Activated CD4-positive, alpha-beta T cell treated with anti-CD3 and anti-CD28 coated beads, Interleukin-2, amount 50 U/mL, for 24 hours (primary cell): ENCODE results near the gene PML.
"Not testable (repeated sequence)": the region's sequence is repeated elsewhere in the genome, so short reads cannot be mapped to it uniquely, and the experiment has no call there.

Experiments used
- DNase-seq, 2 donors: peaks; one replicate each; pipeline ENCODE4 v3.0.0-alpha.2; 2020; ENCODE audit warnings: low read depth in 1 of 2, low spot score in 1 of 2

PML gene

GRCh38 chr15:74038707-74039655 lies 44.5 kb downstream of the PML start:
- DNase-seq = no peak

DNA sequence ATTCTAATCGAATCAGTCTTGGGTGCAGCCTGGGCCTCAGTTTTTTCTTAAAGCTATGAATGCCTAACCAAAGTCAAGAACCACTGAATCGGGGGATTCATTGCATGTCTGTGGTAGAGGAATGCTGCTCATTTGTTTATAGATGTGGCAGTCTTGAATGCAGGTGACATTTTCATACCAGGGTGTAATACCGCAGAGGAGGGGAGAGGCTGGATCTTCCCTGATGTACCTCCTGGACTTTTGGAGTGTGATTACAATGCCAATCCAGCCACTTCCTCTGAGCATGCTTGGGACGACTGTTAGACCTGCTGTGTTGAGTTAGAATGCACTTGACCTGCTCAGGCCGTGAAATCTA lies 45.1 kb downstream of the PML start:
- DNase-seq = no peak

DNA sequence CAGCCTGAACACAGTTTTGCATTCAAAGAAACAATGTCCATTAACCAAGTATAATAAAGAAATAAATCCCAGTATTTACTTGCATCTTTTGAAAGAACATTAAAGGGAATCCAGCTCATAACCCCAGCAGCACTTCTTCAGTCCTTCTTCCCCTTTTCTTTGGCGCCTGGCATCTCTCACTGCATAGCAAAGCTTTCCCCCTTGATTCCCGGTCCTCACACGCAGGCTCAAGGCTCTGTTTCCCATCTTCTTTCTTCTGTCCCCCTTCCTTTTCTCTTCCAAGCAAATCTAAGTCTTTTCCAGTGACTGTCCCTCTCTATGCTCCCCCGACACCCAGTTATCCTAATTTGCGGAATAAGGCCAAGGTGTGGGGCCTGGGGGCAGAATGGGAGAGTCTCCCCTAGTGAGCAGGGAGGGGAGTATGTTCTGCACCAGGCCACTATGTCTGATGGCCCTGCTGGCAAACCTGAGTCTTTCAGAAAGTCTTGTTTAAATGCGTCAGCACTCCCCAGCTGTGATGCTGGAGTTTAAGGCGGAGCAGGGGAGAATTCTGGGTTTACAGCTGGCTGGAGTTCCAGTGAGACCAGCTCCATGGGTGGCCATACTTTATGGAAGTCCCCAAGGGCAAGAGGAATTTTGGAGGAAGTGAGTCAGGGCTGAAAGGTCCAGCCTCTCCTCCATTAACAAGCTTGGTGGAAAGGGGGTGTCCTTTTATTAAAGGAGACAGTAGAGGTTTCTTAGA lies 45.8 kb downstream of the PML start:
- DNase-seq = no peak

GRCh38 chr15:74041311-74041756 lies 46.8 kb downstream of the PML start:
- DNase-seq = no peak

- DNase-seq = no peak
Measured at GRCh38 chr15:74041777-74042435, 47.4 kb downstream of the PML start.

- DNase-seq = no peak
Measured at GRCh38 chr15:74042603-74043424, 48.3 kb downstream of the PML start.

- no peak for DNase-seq
Measured at GRCh38 chr15:74043425-74044266, 49.1 kb downstream of the PML start.

DNA sequence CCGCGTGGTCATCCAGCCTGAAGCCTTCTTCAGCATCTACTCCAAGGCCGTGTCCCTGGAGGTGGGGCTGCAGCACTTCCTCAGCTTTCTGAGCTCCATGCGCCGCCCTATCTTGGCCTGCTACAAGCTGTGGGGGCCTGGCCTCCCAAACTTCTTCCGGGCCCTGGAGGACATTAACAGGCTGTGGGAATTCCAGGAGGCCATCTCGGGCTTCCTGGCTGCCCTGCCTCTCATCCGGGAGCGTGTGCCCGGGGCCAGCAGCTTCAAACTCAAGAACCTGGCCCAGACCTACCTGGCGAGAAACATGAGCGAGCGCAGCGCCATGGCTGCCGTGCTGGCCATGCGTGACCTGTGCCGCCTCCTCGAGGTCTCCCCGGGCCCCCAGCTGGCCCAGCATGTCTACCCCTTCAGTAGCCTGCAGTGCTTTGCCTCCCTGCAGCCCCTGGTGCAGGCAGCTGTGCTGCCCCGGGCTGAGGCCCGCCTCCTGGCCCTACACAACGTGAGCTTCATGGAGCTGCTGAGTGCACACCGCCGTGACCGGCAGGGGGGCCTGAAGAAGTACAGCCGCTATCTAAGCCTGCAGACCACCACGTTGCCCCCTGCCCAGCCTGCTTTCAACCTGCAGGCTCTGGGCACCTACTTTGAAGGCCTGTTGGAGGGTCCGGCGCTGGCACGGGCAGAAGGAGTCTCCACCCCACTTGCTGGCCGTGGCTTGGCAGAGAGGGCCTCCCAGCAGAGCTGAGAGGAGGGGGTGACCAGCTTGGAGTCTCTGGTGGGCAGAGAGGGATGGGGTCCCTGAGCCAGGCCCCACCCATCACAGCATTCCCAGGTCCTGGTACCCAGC lies 50.0 kb downstream of the PML start:
- DNase-seq = no peak

DNA sequence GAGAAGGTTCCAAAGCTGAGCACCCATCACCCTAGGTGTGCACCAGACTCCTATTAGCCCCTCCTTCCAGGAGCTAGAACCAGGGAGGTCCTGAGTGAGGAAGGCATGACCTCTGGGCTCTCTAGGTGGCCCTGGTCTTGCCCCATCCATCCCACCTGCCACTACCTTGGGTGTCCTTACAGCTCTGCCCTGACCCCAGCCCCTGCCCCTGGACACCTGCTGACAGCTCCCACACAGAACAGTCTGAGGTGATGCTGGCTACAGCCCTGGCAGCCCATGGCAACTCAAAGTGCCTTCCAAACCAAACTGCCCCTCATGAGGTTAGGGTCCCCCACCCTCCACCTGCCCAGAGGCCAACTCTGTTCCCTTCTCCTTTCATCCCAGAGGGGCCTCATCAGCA lies 50.7 kb downstream of the PML start:
- DNase-seq = no peak

GRCh38 chr15:74045636-74046274 lies 51.2 kb downstream of the PML start:
- DNase-seq = no peak

DNA sequence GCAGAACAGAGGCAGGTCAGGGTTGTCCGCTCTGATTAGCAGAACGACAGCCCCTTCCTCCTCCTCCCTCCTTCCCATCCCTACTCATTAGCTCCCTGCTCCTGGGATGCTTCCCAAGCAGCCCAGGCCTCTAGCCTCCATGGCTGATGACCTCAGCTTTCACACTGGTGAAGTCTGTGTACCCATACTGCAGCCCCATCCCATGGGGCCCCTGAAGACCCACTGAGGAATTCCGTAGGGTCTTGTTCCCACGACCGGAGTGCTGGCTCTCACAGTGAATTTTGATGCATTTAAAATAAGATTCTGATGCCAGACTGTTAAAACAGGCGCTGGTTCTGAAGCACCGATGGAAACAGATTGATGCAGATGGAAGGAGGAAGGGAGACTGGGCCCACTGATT lies 51.8 kb downstream of the PML start:
- no peak for DNase-seq

- DNase-seq = no peak
Measured at GRCh38 chr15:74050127-74050526, 55.6 kb downstream of the PML start.

- no peak for DNase-seq
Measured at GRCh38 chr15:74050556-74051234, 56.2 kb downstream of the PML start.

GRCh38 chr15:74052271-74053260 lies 58.0 kb downstream of the PML start:
- not testable (repeated sequence) for DNase-seq

DNA sequence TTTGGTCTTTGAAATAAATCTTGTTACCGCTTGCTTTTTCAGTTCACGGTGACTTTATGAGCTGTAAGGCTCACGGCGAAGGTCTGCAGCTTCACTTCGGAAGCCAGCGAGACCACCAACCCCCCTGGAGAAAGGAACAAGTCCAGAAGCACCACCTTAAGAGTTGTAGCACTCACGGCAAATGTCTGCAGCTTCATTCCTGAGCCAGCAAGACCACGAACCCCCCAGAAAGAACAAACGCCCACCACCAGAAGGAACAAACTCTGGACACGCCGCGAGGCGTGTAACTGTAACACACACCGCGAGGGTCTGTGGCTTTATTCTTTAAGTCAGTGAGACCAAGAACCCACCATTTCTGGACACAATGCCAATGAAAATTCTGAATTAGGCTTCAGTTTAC lies 59.0 kb downstream of the PML start:
- no peak for DNase-seq

DNA sequence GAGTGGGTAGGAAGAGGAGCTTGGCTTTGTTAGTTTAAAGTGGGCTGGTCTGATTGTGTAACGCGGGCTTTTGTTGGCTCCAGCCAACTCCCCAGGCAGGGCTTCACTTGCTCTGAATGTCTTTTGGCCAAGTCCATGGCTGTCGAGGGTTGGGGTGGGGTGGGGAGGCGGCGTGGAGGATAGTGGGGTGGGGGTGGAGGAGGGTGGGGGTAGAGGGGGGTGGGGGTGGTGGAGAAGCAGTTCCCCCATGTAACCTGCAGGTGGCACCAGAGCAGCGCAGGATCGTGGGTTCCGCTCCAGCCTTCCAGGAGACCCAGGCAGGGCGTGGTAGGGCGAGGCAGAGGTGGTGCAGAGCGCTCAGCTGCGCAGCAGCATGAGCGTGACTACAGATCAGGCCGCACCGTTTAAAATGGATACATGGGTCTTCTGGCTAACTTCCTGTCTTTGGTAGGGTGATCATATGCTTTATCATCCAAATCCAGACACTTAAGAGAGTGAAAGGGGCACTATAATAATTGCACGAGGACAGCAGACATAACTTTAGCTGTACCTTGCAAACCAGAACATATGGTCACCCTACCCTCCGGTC lies 59.5 kb downstream of the PML start:
- peak; percentile 39 to 60 for DNase-seq
